K562 (cell line): ENCODE measurements around the gene MEF2C. TPM values are rescaled to one million over a fixed set of nuclear protein-coding genes. Genes with fewer than 3 reads are reported as not detected.

Experiments used
- ADNP ChIP-seq: fragments of 200-800 bp; sonication (Bioruptor generic); IDR thresholded peaks from 2 replicates; pipeline ENCODE4 v1.6.1; 2016; ENCODE audit warnings: missing genetic modification characterization, missing compliant biosample characterization
- CBX1 ChIP-seq: sonication (generic); IDR thresholded peaks from 2 replicates; pipeline ENCODE4 v1.6.1; 2016; ENCODE audit warnings: antibody characterized with exemption, low read depth, mild to moderate bottlenecking
- CBX5 ChIP-seq: IDR thresholded peaks from 2 replicates; pipeline ENCODE4 v1.6.1; 2014; ENCODE audit warnings: low read depth, borderline replicate concordance
- CREM ChIP-seq: IDR thresholded peaks from 2 replicates; pipeline ENCODE4 v1.6.1; 2014; ENCODE audit warnings: antibody characterized with exemption, low read depth
- GTF2F1 ChIP-seq: IDR thresholded peaks from 2 replicates; pipeline ENCODE4 v1.6.1; 2011; ENCODE audit warnings: low read depth, low read length, improper control_type of control experiment
- MED1 ChIP-seq: sonication (generic); formaldehyde crosslinking; IDR thresholded peaks from 2 replicates; pipeline ENCODE4 v1.8.1; 2023; ENCODE audit warnings: missing genetic modification reagents, borderline replicate concordance
- MYC ChIP-seq, 2 experiments: fragments of 250-450 bp in 1 of 2; sonication (Bioruptor Pico) in 1 of 2; IDR thresholded peaks; 2 replicates each; pipeline versions ENCODE4 v1.5.1 to v1.6.1; 2012 to 2021; ENCODE audit warnings: low read depth in 2 of 2, borderline replicate concordance in 1 of 2, improper control_type of control experiment in 1 of 2, low read length in 1 of 2, mild to moderate bottlenecking in 1 of 2, moderate library complexity in 1 of 2
- NCOA1 ChIP-seq: fragments of 450-650 bp; IDR thresholded peaks from 2 replicates; pipeline ENCODE4 v1.6.1; 2016; ENCODE audit warnings: low read depth
- NR1H2 ChIP-seq: sonication (generic); formaldehyde crosslinking; IDR thresholded peaks from 2 replicates; pipeline ENCODE4 v1.4.0; 2020; ENCODE audit warnings: mild to moderate bottlenecking, missing genetic modification reagents
- TCF3 ChIP-seq: sonication (generic); formaldehyde crosslinking; IDR thresholded peaks from 2 replicates; pipeline ENCODE4 v1.4.0; 2020; ENCODE audit warnings: mild to moderate bottlenecking, missing genetic modification reagents
- TEAD4 ChIP-seq, 2 experiments: sonication (generic) in 1 of 2; formaldehyde crosslinking in 1 of 2; IDR thresholded peaks; 2 replicates each; pipeline versions ENCODE4 v1.6.1 to v1.8.0; 2012 to 2022; ENCODE audit warnings: borderline replicate concordance in 1 of 2, inconsistent platforms in 1 of 2, low read length in 1 of 2, mild to moderate bottlenecking in 1 of 2, missing genetic modification reagents in 1 of 2
- ZBTB34 ChIP-seq: fragments of 250-450 bp; sonication (Bioruptor Pico); IDR thresholded peaks from 2 replicates; pipeline ENCODE4 v1.8.0; 2021; ENCODE audit warnings: mild to moderate bottlenecking, moderate library complexity
- ZNF121 ChIP-seq: sonication (generic); formaldehyde crosslinking; conservative IDR thresholded peaks from 2 replicates; pipeline ENCODE4 v1.8.0; 2022; ENCODE audit warnings: missing genetic modification reagents
- ZNF134 ChIP-seq: fragments of 250-450 bp; sonication (Bioruptor Pico); conservative IDR thresholded peaks from 2 replicates; pipeline ENCODE4 v1.4.0; 2020
- ZNF165 ChIP-seq: fragments of 250-450 bp; sonication (Bioruptor Pico); IDR thresholded peaks from 2 replicates; pipeline ENCODE4 v1.4.0; 2020; ENCODE audit warnings: borderline replicate concordance
- ZNF280A ChIP-seq: fragments of 450-650 bp; IDR thresholded peaks from 2 replicates; pipeline ENCODE4 v1.6.1; 2018; ENCODE audit warnings: mild to moderate bottlenecking, low read depth; ENCODE audit not compliant: partially characterized antibody
- ZNF318 ChIP-seq, 2 experiments: fragments of 450-650 bp; IDR thresholded peaks; 2 replicates each; pipeline ENCODE4 v1.6.1; 2016; ENCODE audit warnings: mild to moderate bottlenecking in 2 of 2, borderline replicate concordance in 1 of 2, low read depth in 1 of 2, moderate library complexity in 1 of 2
- ZNF584 ChIP-seq: fragments of 200-800 bp; sonication (Bioruptor generic); IDR thresholded peaks from 2 replicates; pipeline ENCODE4 v1.6.1; 2016; ENCODE audit warnings: low read depth, mild to moderate bottlenecking, missing genetic modification characterization, missing compliant biosample characterization
- polyA plus RNA-seq, 8 experiments: library from polyadenylated mRNA; depleted of rRNA in 4 of 8; stranded (reverse) in 5 of 8; unstranded in 3 of 8; fragments of >200 nt; fragmentation: Nextera tagmentation in 2 of 8; fragmentation: Illumina TruSeq in 1 of 8; extraction: Ambion mirVana in 2 of 8; extraction: Trizol in 1 of 8; gene quantifications; 2 replicates each; pipeline versions ENCODE4 v1.2.1 to v1.2.3, GENCODE V29; 2011 to 2014; ENCODE audit warnings: inconsistent platforms in 1 of 8, missing spikeins in 1 of 8
- total RNA-seq, 7 experiments: library from RNA; depleted of rRNA in 6 of 7; stranded (reverse); fragments of >200 nt in 6 of 7; fragmentation: Illumina TruSeq in 2 of 7; extraction: Trizol in 2 of 7; gene quantifications; 2 replicates each; pipeline versions ENCODE4 v1.2.1 to v1.2.3, GENCODE V29; 2011 to 2021; ENCODE audit warnings: low replicate concordance in 1 of 7

MEF2C gene
- total and polyA plus RNA-seq, 9 of the 15 experiments (the other 6 are each of a cell fraction or from before 2014, with no cell fraction given), result 25.1 to 67.8 (median 58.3) TPM

DNA sequence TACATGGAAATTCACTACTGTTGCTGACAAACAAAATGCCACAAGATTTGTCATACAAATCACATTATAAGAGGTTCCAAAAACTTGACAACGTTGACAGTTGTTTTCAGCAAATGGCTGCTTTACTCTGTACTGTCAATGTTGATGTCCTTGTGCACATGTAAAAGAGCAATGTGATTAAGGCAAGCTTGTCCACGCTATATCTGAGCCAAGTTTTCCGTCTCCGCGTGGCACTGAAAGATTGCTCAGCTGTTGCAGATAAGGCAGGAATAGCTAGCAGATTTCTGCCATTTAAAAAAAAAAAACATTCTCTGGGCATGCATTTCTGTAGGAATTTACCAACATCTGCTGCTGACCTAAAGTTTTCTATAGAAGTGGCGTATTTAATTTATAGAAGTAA is 46.4 kb upstream of the MEF2C start (continued):
- TF ChIP-seq ZNF318 (IDR thresholded peaks at IDR 0.05; ENCODE audit: borderline replicate concordance in 1 of 2, low read depth in 1 of 2) (no peak), ZNF121 (CRISPR knock-in tag) (no peak), ZNF584 (no peak), CBX1 (no peak), MED1 (CRISPR knock-in tag) (no peak), NR1H2 (CRISPR knock-in tag) (no peak), TCF3 (CRISPR knock-in tag) (peak; percentile 84), ADNP (tag) (no peak), CBX5 (no peak), ZNF134 (CRISPR knock-in tag) (no peak), GTF2F1 (no peak), TEAD4 (IDR thresholded peaks at IDR 0.05; ENCODE audit: low read length) (peak; percentile 77), TEAD4 (CRISPR knock-in tag; IDR thresholded peaks at IDR 0.05; ENCODE audit: borderline replicate concordance) (no peak), MYC (IDR thresholded peaks at IDR 0.05; ENCODE audit: low read depth, low read length) (peak; percentile 79), MYC (CRISPR knock-in tag; IDR thresholded peaks at IDR 0.05; ENCODE audit: borderline replicate concordance, low read depth) (no peak), CREM (0 out of 2 replicates have a peak, but pooled peaks have one; percentile 18), ZNF280A (no peak), ZBTB34 (no peak), ZNF165 (CRISPR knock-in tag) (no peak), NCOA1 (no peak)
